Measurements from ENCODE around the gene CYP27B1. TPM values are rescaled to one million over a fixed set of nuclear protein-coding genes. Genes with fewer than 3 reads are reported as not detected.
A peak's percentile ranks its signal among the peaks of the same experiment; 100 is the strongest.

CYP27B1 gene
- polyA plus RNA-seq, 1 donor: 1.0 TPM

DNA sequence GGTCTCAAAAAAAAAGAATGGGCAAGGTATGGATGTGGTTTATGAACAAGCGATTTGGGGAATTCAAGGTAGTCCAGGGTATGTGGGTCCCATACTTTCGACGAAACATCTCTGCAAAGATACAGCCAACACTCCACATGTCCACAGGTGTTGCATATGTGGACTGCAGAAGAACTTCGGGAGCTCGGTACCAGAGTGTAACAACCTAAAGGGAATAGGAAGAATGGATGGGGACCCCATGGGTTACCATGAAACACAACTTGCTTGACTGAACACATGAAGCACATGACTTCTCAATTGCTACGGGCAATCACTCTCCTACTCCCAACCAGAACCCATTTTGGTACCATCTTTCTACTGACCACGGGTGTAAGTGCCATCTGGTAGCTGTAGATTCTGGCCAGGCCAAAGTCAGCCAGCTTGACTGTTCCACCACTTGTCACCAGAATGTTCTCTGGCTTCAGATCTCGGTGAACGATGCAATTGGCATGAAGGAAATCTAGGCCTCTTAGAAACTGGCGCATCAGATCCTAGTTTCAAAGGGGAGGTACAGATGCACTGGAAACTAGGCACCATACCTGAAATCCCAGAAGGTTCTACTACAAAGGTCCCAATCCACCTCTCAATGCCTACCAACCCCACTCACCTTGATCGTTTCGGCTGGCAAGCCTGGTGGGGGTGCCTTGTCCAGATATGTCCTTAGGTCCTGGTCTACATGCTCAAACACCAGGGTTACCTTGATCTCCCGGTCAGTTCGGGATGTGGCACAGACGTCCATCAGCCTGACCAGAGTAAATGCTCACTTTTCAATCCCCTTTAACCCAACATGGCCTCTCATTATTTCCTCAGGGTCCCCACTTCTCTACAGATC lies 16.1 kb downstream of the CYP27B1 start:
- DNase-seq: no peak

DNA sequence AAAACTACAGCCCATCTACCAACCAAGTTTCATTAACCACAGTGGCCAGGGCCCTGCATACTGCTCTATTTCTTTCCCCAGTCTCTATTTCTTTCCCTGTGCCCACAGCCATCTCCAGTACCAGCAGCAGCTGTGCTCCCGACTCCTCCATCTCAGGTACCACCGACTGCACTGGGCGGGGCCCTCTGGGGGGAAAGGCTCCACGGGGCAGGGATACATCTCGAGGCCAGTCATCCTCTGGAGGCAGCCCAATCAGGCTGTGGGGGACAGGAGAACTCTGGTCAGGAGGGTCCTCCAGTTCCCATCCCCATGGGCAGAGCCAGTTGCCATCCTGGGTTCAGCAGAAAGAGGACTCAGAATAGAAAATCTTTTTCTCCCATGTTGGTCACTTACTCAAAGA lies 17.8 kb downstream of the CYP27B1 start:
- DNase-seq: no peak

DNA sequence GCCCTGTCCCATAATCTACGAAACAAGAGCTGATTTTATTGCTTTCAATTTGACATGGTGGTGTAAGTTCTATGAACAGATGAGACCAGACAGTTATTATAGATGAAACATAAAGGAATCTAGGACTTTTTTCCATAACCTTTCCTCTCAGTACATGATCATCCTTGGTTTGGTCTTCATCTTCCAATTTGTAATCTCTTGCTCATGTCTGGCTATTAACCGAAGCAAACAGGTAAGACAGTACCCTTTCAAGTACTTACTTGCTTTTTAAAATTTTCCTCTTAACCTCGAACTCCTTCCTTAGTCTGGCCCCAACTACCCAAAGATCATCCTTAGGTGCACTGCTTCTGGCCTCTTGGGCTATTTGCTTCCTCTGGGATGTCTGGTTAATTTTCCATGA lies 20.9 kb downstream of the CYP27B1 start:
- DNase-seq: no peak

DNA sequence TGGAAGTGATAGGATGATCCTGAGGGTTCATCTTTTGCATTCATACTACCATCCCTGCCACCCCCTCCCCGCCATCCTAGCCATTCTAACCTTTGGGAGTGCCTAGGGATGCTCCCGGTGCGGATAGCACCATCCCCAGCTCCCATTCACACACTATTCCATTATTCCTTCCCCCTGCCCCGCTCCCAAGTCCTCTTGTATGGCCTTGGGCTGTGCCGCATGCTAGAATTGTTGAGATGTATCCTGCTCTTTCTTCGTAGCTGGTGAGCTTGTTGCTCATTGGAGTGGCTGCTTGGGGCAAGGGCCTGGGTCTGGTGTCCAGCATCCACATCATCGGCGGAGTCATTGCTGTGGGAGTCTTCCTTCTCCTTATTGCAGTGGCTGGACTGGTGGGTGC lies 21.4 kb downstream of the CYP27B1 start:
- no peak for DNase-seq

DNA sequence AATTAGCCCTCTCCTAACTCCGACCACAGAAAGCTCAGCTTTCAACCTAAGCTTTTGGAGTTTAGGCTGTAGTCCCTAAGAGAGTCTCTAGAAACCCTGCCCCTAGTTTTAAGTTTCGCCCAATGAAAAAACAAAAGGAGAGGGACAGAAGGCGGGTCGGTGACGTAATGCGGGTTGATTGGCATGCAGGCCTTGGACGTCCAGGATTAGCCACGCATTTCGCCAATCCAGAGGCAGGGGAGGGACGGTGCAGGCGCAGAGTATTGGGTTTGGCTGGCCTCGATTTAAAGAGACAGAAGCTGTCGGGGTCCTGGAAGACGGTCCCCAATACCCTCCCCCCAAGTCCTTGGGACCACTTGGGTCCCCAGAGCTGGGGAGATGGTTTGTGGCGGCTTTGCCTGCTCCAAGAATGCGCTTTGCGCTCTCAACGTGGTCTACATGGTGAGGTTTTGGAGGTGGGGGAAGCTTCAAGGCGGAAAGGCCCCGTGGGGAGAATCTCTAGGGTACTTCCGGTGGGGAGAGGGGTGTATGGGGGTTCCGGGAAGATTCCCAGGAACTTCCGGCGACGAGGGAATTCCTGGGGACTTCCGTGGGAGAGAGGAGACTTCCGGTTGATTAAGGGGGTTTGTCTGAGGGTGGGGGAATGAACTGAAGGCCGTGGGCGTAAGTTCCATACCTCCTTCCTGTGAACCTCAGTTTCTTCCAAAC lies 21.9 kb downstream of the CYP27B1 start, which contains the start of gene TSPAN31:
Gene TSPAN31 (plus strand): TSS at position 263 of the 708 bp plus-strand sequence. CDS start 116 bp downstream, at position 379.
- peak; percentile 99 for DNase-seq

DNA sequence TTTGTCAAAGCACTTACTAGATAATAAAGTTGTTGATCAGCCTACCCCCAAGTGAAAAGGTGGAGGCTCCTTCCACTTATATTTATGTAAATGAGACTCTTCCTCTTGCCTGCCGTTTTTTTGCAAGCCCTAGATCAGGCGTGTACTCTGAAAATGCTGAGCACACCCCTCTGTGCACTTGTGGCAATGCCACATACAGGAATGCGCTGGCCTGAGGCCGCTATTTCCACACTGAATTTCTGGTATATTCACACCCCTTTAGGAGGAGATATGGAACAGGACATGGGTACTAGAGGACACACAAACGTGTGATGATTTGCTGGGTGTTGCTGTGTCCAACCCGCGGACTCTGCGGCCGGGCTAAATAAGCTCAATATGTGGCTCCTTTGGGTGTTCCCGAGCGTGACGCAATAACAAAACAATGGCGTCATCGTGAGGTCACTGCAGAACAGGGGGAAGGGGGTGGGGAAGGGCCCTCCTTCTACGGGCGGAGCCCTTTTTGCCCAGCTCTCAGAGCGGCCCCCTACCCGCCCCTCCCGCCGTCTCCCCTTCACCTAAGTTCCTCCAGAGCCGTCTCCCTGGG lies 22.6 kb downstream of the CYP27B1 start:
- DNase-seq: no peak

DNA sequence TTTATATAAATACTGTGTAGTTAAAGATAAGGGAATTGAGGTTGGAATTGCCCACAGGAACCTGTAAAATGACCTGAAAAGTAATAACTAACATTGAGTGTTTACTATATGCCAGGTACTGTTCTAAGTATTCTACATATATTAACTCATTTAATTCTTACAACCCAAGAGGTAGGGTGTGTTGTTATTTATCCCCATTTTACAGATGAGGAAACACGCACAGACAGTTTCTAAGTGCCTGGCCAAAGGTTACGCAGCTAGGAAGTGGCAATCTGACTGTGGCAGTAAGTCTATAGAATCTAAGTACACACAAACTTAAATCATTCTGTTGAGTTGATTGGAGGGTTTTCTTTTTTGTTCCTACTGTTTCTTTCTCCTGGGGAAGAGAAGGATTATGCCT lies 23.1 kb downstream of the CYP27B1 start:
- DNase-seq: no peak

DNA sequence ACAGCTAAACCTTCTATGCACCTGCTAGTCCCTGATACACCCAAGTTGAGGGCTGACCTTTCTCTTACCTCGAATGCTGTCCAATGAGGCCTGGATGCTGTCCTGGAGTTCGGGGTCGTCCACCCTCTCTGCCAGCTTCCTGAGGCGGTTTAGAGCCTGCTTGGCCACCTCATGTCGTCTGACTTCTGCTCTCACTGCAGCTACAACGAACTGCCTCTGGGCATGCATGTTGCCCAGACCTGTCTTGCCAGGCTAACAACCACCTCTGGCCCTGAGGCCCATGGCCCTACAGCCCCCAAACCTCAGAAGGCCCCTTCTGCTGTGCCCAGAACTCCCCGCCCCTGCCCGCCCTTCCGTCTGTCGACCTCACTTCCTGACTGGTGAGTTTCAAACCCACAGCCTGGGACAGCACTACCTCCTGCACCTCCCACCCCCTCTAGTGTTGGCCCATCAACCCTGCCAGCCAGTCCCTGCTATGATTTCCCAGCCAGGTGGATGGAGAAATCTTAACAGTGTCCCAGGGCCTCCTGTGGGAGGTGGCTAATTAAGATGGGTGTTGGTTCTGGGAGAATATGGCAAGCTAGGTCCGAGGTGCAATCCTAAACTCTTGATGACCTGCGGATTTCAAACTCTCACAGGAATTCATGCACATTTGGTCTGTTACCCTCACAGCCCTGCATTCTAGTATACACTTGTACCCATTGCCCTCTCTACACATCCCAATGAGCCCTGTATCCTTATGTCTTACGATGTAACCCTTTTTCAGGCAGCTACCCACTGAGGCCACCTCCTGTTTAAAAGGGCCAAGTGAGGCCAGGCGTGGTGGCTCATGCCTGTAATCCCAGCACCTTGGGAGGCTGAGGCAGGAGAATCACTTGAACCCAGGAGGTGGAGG lies 24.8 kb downstream of the CYP27B1 start:
- no peak for DNase-seq

DNA sequence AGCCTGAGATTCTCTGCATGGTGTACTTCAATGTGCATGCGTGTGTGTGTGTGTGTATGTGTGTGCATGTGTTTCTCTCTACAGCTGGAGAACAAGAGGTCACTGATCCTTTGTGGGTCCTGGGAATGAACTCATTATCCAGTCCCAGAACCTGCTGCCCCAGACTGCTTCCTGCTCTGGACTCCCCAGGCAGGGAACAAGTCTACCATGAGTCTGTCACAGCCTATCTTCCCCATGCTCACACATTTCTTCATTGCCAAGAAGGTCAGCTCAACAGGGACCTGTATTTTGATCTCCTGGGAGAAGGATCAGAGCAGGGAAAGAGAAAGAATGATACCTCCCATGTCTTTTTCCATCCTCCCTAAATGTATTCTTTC lies 25.5 kb downstream of the CYP27B1 start:
- no peak for DNase-seq

DNA sequence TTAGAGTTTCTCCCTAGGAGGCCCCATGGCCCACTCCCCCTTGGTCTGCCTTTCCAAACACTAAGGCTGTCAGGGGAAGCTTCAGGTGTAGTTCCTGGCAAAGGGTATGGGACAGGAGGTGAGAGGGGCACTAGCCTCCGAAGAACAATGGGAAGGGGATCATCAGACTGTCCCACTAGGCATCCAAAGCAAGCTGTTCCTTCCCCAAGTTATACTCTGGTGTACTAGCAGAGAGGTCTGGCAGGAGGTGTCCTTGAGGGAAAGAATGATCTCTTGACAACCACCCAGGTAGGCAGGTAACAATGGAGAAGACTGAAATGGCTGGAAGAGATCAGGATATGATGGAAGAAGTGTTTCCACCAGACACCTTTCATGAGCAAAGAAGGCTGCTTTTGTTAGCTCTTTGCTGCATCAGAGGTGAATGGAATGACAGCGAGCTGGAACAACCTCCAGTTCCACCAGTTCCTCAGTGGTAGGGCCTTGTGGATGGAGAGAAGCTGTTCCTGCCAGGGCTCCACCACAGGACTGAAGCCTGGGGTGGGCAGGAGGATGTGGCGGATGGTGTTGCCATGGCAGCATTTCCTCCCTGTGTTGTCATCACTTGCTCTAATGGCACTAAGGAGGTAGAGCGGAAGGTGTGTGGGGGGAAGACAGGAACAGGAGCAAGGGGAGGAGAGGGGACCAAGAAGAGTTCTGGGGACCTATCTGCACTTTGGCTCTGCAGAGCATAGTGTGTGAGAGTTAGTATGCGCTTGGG lies 26.0 kb downstream of the CYP27B1 start:
- no peak for DNase-seq

DNA sequence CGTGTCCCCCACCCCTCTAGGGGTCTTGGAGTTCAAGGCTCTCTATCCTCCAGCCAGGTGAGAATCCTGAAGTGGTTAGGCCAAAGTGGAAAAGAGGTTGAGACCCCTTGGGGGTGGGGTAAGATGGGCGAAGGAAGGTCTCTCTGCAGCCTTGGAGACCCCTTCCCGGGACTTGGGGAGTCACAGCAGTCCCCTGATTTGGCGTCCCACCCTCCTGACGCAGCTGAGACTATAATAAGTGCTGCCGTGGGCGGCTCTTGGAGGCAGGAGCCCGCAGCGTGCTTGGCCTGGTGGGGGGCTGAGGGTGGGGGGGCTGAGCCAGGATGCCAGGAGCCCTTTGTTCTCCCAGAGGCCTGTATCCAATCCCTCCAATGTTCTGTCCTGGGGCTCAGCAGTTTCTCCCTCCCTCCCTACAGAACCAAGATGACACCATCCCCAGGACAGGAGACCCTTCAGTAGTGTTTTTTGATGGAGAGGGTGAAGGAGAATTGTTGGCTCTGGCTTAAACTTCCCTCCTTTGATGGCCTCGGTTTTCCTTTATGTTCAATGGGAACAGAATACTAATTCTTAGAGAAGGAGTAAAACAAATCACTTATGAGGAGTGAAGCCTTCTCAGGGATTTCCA lies 26.9 kb downstream of the CYP27B1 start:
- DNase-seq: no peak

DNA sequence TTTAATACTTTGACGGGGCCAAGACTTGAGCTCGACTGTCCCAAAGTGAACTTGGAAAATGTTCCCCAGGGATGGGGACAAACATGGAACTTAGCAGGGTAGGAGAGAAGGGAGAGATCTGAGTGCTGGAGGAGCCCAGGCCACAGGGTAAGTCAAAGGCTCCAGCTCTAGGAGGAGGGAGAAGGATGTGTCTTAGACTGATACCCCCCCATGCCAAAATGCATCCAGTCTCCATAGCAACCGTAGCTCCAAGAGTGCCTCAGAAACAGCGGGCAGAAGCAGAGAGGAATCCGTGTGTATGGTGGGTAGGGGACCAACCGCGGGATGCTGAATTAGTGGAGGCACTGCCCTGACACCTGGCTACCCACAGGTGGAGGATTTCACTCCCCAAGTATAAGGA lies 27.5 kb downstream of the CYP27B1 start:
- no peak for DNase-seq

DNA sequence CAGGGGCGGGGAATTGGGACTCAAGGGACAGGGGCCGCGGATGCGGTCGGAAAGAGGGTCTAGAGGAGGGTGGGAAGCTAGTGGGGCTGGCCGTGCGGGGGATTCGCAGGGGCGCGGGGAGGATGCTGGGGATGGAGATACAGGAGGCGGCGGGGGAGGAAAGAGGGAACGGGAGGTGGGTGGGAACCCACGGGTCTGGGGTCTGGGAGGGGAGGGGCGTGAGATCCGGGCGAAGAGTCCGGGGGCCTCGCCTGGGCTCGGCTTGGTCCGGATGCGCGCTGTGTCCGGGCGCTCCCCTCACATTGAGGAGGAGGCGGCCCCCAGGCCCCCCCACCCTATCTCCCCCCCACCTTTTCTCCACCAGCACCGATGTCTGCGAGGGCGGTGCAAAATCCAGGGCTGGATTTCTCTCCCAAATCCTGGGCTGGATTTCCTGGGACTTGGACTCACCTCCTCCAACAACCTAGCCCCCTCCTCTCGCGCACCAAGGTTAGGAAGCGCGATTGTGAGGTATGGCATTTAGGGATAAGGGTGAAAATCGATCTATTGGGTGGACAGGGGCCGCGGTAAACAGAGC lies 28.1 kb downstream of the CYP27B1 start, which contains the start of gene AGAP2:
Gene AGAP2 (minus strand): TSS at position 82 of the 577 bp plus-strand sequence. CDS start 496 bp downstream, outside the sequence.
- DNase-seq: no peak

DNA sequence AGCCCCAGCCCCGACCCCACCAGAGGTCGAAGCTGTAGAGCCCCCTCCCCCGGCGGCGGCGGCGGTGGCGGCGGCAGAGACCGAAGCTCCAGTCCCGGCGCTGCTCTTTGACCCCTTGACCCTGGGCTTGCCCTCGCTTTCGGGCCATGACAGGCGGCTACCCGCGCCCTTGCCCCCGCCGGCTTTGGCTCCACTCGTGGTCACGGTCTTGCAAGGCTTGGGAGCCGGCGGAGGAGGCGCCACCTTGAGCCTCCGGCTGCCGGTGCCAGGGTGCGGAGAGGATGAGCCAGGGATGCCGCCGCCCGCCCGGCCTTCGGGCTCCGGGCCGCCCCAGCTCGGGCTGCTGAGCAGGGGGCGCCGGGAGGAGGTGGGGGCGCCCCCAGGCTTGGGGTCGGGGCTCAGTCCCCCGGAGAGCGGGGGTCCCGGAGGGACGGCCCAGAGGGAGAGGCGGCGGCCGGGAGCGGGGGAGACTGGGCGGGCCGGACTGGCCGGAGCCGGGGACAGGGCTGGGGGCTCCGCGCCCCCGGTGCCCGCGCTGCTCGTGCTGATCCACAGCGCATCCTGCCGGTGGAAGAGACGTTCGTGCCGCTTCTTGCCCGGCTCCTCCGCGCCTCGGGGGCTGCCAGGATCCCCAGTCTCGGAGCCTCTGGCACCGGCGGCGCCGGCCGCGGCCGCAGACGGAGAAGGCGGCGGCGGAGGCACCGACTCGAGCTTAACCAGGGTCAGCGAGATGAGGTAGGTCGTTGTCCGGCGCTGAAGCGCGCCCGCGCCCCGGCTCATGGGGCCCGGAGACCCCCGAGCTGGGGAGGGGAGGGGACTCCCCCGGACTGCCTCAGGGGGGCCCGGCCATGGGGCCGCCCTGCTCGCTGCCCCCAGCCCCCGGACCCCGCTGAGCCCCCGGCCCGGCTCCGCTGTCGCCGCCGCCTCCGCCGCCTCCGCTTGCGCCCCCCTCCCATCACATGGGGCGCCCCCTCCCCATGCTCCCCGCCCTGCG lies 29.1 kb downstream of the CYP27B1 start:
- no peak for DNase-seq

DNA sequence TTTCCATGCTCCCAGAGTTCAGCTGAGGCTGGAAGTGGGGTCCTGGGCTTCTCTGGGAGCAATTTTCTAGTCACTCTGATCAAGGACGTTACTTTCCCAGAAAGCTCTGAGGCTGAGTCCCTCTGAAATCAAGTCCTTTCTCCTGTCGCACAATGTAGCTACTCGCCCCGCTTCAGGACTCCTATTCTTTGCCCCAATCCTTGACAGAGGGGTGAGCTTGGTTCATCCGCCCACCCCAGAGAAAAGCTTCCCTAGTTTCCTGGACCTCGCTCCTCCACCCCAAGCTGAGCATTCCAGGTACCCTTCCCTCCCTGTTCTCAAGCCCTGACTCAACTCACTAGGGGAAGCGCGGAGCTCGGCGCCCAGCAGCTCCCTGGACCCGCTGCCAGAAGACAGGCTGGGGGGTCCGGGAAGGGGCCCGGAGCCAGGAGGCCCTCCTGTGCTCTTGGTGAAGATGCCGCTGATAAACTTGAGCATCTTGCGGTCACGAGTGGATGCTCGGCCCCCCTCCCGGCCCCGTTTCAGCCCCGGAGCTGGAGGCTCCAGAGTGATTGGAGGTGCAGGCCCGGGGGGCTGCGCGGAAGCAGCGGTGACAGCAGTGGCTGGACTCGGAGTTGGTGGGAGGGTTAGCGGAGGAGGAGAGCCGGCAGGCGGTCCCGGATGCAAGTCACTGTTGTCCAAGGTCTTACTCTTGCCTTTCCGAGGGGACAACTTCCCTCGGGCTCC lies 30.0 kb downstream of the CYP27B1 start:
- no peak for DNase-seq

DNA sequence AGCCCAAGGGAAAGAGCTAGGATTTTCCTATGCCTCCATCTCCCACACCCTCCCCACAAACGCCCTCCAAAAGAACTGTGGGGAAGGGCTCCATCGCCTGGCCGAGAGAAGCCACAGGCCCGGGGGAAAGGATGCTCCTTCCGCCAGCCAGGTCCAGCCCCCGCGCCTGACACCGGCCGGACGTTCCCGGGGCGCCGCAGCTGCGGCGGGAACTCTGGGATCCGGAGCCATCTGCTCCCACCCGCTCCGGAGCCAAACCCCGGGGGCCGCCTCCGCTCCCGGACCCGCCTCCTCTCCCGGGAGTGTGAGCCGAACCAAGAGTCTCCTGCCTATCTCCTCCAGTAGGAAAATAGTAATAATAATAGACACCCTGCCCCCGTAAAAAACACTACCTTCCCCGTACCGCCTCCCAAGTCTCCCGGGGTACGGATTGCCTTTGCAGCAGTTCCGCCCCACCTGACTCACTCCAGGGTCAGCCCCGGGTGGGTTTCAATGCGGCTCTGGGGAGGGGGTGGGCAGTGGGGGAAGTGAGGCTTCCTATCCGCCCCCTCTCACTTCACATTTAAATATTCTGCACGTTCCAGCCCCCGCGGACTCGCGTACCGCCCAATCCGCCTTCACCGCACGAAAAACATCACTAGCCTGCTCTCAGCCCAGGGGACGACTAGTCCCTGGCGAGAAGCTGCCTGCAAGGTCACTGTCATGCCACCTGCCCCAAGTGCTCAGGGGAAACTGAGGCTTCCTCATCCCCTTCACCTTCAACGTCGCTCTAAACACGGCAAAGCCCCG lies 30.7 kb downstream of the CYP27B1 start:
- no peak for DNase-seq

DNA sequence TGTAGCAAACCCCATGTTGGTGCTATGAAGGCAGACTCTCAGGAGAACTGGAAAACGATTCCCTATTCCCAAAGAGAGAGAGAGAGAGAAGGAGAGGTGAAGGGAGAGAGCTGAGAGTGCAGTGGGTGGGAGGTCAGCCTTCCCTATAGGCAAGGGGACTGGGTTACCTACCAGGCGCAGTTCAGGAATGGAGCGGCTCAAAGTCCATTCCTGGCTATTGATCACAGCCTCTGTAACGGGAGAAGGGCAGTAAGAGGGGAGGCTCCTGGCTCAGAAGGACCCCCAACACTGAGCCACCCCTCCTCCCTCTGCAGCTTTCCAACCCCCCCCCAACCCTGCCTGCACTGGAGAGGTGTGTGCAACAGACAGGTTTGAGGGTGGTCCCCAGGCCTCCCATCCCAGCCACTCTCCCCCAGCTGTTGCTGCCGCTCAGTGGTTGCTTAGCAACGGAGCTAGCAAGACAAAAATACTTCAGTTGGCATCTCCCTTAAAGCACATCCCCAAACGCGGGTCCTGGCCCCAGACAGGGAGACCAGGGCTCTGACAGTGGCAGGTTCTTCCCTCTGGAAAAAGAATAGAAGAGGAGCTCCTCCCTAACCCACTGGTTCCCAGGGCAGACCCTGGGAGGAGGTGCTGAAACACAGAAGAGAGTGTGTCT lies 31.6 kb downstream of the CYP27B1 start:
- DNase-seq: no peak

Data from hindlimb muscle (tissue), 1 donor.